ENCODE measurements around the gene GNAI3.
A peak's percentile ranks its signal among the peaks of the same experiment; 100 is the strongest.

The GNAI3 gene

GRCh38 chr1:109624201-109625010 is 76.0 kb downstream of the GNAI3 start:
- no peaks in the 10 kb centered on the region for H3K27me3 ChIP-seq (ENCODE audit: low read length)
- no peaks in the 10 kb centered on the region for H3K9me2 ChIP-seq (replicated peaks; ENCODE audit: insufficient read depth, low read length)
- peak overlapping the region; percentile 28; the same call in 1 of the 2 replicates for H3K9ac ChIP-seq (ENCODE audit: low read length)
- TF ChIP-seq EZH2phosphoT487 (conservative IDR thresholded peaks at IDR 0.05; ENCODE audit: low read length) (no peak), CTCF (IDR thresholded peaks at IDR 0.05; ENCODE audit: insufficient read depth, low read length, poor library complexity, severe bottlenecking) (no peak)
- H3K36me3 ChIP-seq (ENCODE audit: low read length), result no peaks in the 10 kb centered on the region
- no peaks in the 10 kb centered on the region for H3F3A ChIP-seq (ENCODE audit: insufficient read depth)
- H3K9me3 ChIP-seq (ENCODE audit: insufficient read depth, low read length), result no peaks in the 10 kb centered on the region
- peak overlapping the region; percentile 8 for H3K4me3 ChIP-seq (ENCODE audit: insufficient read depth, low read length, poor library complexity, severe bottlenecking)
- no peak overlapping the region for H3K27ac ChIP-seq (ENCODE audit: low read depth, low read length)
- H2AFZ ChIP-seq (ENCODE audit: low read depth, low read length, severe bottlenecking), result no peak overlapping the region
- peaks cover 25% of the 10 kb centered on the region; the same call in 1 of the 2 replicates for H3K79me2 ChIP-seq (ENCODE audit: insufficient read depth, low read length)
- peak overlapping the region; percentile 29 for H3K4me2 ChIP-seq (ENCODE audit: low read depth, low read length, poor library complexity, severe bottlenecking)
- no peaks in the 10 kb centered on the region for H4K20me1 ChIP-seq (ENCODE audit: low read depth, low read length)

DNA sequence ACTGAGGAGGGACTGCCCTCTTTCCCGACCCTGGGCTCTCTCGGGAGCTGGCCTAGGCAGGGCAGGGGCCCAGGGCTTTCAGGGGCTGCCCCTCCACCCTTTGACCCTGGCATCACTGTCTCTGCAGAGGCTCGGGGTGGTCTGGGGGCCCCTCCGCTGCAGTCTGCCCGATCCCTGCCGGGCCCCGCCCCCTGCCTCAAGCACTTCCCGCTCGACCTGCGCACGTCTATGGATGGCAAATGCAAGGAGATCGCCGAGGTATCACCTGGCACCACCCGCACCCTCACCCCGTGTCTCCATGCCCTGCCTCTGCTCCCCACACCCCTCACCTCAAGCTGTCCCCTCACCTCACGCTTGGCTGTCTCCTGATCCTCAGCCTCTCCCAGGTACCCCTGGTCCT is 76.8 kb downstream of the GNAI3 start:
- Histone ChIP-seq H2AFZ (ENCODE audit: low read depth, low read length, severe bottlenecking) (no peak overlapping the region), H3K27me3 (ENCODE audit: low read length) (no peaks in the 10 kb centered on the region), H3K9me3 (ENCODE audit: insufficient read depth, low read length) (no peaks in the 10 kb centered on the region), H3K9me2 (replicated peaks; ENCODE audit: insufficient read depth, low read length) (no peaks in the 10 kb centered on the region), H4K20me1 (ENCODE audit: low read depth, low read length) (no peaks in the 10 kb centered on the region), H3F3A (ENCODE audit: insufficient read depth) (no peaks in the 10 kb centered on the region), H3K79me2 (ENCODE audit: insufficient read depth, low read length) (peaks cover 20% of the 10 kb centered on the region; the same call in 1 of the 2 replicates), H3K36me3 (ENCODE audit: low read length) (no peaks in the 10 kb centered on the region), H3K4me2 (ENCODE audit: low read depth, low read length, poor library complexity, severe bottlenecking) (no peak overlapping the region), H3K27ac (ENCODE audit: low read depth, low read length) (no peak overlapping the region), H3K4me3 (ENCODE audit: insufficient read depth, low read length, poor library complexity, severe bottlenecking) (no peak overlapping the region), H3K9ac (ENCODE audit: low read length) (no peak overlapping the region)
- no peak for TF ChIP-seq CTCF (IDR thresholded peaks at IDR 0.05; ENCODE audit: insufficient read depth, low read length, poor library complexity, severe bottlenecking)
- TF ChIP-seq EZH2phosphoT487 (conservative IDR thresholded peaks at IDR 0.05; ENCODE audit: low read length), result no peak

- no peaks in the 10 kb centered on the region for H3F3A ChIP-seq (ENCODE audit: insufficient read depth)
- no peak overlapping the region for H3K4me3 ChIP-seq (ENCODE audit: insufficient read depth, low read length, poor library complexity, severe bottlenecking)
- H3K27ac ChIP-seq (ENCODE audit: low read depth, low read length), result no peak overlapping the region
- no peak for TF ChIP-seq EZH2phosphoT487 (conservative IDR thresholded peaks at IDR 0.05; ENCODE audit: low read length)
- TF ChIP-seq CTCF (IDR thresholded peaks at IDR 0.05; ENCODE audit: insufficient read depth, low read length, poor library complexity, severe bottlenecking), result no peak
- peaks cover 15% of the 10 kb centered on the region; the same call in 1 of the 2 replicates for H3K79me2 ChIP-seq (ENCODE audit: insufficient read depth, low read length)
- H3K9me2 ChIP-seq (replicated peaks; ENCODE audit: insufficient read depth, low read length), result no peaks in the 10 kb centered on the region
- no peaks in the 10 kb centered on the region for H3K9me3 ChIP-seq (ENCODE audit: insufficient read depth, low read length)
- no peak overlapping the region for H3K9ac ChIP-seq (ENCODE audit: low read length)
- no peak overlapping the region for H3K4me2 ChIP-seq (ENCODE audit: low read depth, low read length, poor library complexity, severe bottlenecking)
- no peaks in the 10 kb centered on the region for H3K27me3 ChIP-seq (ENCODE audit: low read length)
- no peaks in the 10 kb centered on the region for H3K36me3 ChIP-seq (ENCODE audit: low read length)
- H4K20me1 ChIP-seq (ENCODE audit: low read depth, low read length), result no peaks in the 10 kb centered on the region
- no peak overlapping the region for H2AFZ ChIP-seq (ENCODE audit: low read depth, low read length, severe bottlenecking)
Measured at GRCh38 chr1:109625601-109626560, 77.5 kb downstream of the GNAI3 start.

Measured in SU-DHL-6 (cell line).